Measurements from ENCODE around the gene DIO3.

Gene DIO3

GRCh38 chr14:101547107-101547738 lies 14.1 kb upstream of the DIO3 start:
- TF ChIP-seq TAF1 (IDR thresholded peaks at IDR 0.05; ENCODE audit: low read depth) (no peak), USF1 (IDR thresholded peaks at IDR 0.05) (no peak), TCF12 (IDR thresholded peaks at IDR 0.05; ENCODE audit: low read depth) (no peak), CEBPB (IDR thresholded peaks at IDR 0.05) (no peak)

- TF ChIP-seq ZBTB7A (IDR thresholded peaks at IDR 0.05; ENCODE audit: low read depth) (no peak), TEAD4 (IDR thresholded peaks at IDR 0.05) (no peak), TCF12 (IDR thresholded peaks at IDR 0.05; ENCODE audit: low read depth) (no peak), CEBPB (IDR thresholded peaks at IDR 0.05) (no peak), MAX (IDR thresholded peaks at IDR 0.05) (no peak), REST (IDR thresholded peaks at IDR 0.05; ENCODE audit: low read depth) (no peak), EGR1 (IDR thresholded peaks at IDR 0.05) (no peak), RAD21 (IDR thresholded peaks at IDR 0.05; ENCODE audit: low read depth) (no peak), NFIC (IDR thresholded peaks at IDR 0.05) (no peak)
Measured at GRCh38 chr14:101547961-101548669, 13.2 kb upstream of the DIO3 start.

- TF ChIP-seq REST (IDR thresholded peaks at IDR 0.05; ENCODE audit: low read depth) (no peak), TEAD4 (IDR thresholded peaks at IDR 0.05) (no peak), FOXM1 (IDR thresholded peaks at IDR 0.05; ENCODE audit: borderline replicate concordance, low read depth) (no peak), TCF12 (IDR thresholded peaks at IDR 0.05; ENCODE audit: low read depth) (no peak), YY1 (IDR thresholded peaks at IDR 0.05; ENCODE audit: low read depth) (no peak), MAX (IDR thresholded peaks at IDR 0.05) (no peak), EP300 (IDR thresholded peaks at IDR 0.05; ENCODE audit: borderline replicate concordance) (no peak), CEBPB (IDR thresholded peaks at IDR 0.05) (no peak), RAD21 (IDR thresholded peaks at IDR 0.05; ENCODE audit: low read depth) (no peak), CREB1 (IDR thresholded peaks at IDR 0.05; ENCODE audit: low read depth) (no peak)
Measured at GRCh38 chr14:101548710-101549109, 12.6 kb upstream of the DIO3 start.

GRCh38 chr14:101549154-101549553 lies 12.1 kb upstream of the DIO3 start:
- TF ChIP-seq NFIC (IDR thresholded peaks at IDR 0.05) (no peak), REST (IDR thresholded peaks at IDR 0.05; ENCODE audit: low read depth) (no peak), TEAD4 (IDR thresholded peaks at IDR 0.05) (no peak), CREB1 (IDR thresholded peaks at IDR 0.05; ENCODE audit: low read depth) (no peak), TCF12 (IDR thresholded peaks at IDR 0.05; ENCODE audit: low read depth) (no peak), ZBTB7A (IDR thresholded peaks at IDR 0.05; ENCODE audit: low read depth) (no peak), TAF1 (IDR thresholded peaks at IDR 0.05; ENCODE audit: low read depth) (no peak), USF1 (IDR thresholded peaks at IDR 0.05) (no peak), FOXM1 (IDR thresholded peaks at IDR 0.05; ENCODE audit: borderline replicate concordance, low read depth) (no peak), YY1 (IDR thresholded peaks at IDR 0.05; ENCODE audit: low read depth) (no peak), CEBPB (IDR thresholded peaks at IDR 0.05) (no peak), EP300 (IDR thresholded peaks at IDR 0.05; ENCODE audit: borderline replicate concordance) (no peak), MAX (IDR thresholded peaks at IDR 0.05) (no peak), EGR1 (IDR thresholded peaks at IDR 0.05) (no peak), RAD21 (IDR thresholded peaks at IDR 0.05; ENCODE audit: low read depth) (no peak)
